NCI-H2227 (cell line): ENCODE data around the gene NECTIN1.

Experiments
- DNase-seq: peaks from one replicate; lab custom pipeline; 2025; ENCODE audit not compliant: unreplicated experiment; lab: John Stamatoyannopoulos, UW

NECTIN1 gene

GRCh38 chr11:119714189-119714588, 14.8 kb downstream of the NECTIN1 start:
- no peak for DNase-seq

GRCh38 chr11:119713359-119714040, 15.5 kb downstream of the NECTIN1 start:
- DNase-seq, result no peak

DNA sequence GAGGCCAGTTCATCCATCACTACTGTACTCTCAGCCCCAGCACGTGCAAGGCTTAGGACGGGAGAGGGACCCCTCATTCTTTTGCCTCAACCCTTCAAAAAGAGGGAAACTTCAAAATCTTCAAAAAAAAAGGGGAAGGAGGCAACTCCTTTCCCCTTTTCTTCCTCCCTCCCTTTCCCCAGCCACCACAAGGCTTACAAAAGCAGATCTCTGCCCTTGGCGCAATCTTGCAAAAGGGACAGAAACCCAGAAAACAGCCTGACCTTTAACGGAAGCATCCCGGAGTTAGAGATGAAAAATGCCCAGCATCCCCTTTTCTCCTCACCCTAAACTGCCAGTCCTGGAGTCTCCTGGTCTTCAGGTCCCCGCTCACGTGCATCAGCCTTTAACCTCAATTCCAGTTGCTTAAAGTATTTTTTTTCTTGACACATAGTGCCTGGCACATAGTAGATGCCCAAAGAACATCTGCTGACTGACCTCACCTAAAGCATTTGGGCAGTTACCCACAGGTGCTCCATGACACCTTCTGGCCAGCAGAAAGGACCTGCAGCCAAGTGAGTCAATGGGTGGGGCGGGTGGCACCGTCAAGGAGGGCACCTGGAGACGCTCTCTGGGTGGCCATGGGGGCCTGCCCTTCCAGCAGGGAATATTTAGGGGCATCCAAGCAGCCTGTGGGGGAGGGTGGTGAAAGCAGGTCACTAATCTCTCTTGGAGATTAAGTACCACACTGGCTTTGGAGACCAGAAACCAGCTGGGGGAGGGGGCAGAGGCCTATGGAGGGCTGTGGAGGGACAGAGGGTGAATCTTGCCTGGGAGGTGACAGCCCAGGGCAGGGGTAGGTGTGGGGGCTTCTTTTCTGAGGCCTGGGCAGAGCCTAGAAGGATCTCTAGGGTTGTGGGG, 16.3 kb downstream of the NECTIN1 start:
- no peak for DNase-seq

- no peak for DNase-seq
Observed at GRCh38 chr11:119712006-119712405, 17.0 kb downstream of the NECTIN1 start.

DNA sequence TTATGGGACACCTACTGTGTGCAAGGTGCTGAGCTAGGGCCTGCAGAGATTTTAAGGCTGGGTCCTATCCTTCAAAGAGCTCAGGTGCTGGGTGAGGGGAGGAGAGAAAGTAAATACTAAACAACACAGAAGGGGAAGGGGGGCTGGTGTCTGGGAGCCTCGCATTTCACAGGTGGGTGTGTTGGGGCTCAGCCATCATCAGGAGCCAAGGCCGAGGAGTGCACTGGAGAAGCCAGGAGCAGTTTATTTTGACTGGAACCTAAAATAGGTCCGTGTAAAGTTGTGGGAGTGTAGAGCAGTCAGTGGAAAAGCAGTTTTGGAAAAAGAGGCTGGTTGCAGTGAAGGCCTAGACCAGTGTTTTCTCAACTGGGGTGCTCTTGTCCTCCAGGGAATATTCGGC, 17.5 kb downstream of the NECTIN1 start:
- no peak for DNase-seq

DNA sequence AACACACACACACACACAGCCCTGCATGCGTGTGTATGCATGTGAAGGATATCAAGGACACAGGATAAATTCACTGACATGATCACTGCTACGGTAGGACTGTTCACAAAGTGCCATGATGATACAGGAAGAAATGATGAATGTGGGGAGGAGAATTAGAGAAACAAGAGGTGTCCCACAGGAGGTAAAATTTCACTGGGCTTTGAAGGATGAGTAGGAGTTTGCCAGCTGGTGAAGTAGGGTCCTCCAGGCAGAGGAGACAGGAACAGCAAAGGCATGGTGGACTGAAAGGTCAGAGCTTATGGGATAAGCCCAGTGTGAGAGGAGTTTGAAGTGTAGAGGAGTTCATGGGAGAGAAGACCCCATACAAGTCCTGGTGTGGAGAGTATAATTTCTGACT, 18.6 kb downstream of the NECTIN1 start:
- no peak for DNase-seq

GRCh38 chr11:119709638-119710346, 19.2 kb downstream of the NECTIN1 start:
- peak; percentile 95 for DNase-seq

- DNase-seq, result no peak
Observed at GRCh38 chr11:119709171-119709570, 19.8 kb downstream of the NECTIN1 start.

DNA sequence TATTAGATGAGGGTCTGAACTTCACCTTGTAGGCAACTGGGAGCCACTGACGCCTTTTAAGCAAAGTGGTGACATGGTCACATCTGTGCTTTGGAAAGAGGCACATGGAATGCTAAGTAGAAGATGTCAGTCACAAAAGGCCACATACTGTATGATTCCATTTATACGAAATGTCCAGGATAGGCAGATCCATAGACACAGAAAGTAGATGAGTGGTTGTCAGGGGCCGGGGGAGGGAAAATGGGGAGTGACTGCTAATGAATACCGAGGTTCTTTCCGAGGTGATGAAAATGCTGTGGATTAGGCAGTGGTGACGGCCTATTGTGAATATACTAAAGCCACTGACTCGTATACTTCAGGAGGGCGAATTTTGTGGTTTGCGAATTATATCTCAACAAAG, 20.6 kb downstream of the NECTIN1 start:
- DNase-seq, result no peak

GRCh38 chr11:119706887-119707286, 22.1 kb downstream of the NECTIN1 start:
- DNase-seq, result peak; percentile 19

DNA sequence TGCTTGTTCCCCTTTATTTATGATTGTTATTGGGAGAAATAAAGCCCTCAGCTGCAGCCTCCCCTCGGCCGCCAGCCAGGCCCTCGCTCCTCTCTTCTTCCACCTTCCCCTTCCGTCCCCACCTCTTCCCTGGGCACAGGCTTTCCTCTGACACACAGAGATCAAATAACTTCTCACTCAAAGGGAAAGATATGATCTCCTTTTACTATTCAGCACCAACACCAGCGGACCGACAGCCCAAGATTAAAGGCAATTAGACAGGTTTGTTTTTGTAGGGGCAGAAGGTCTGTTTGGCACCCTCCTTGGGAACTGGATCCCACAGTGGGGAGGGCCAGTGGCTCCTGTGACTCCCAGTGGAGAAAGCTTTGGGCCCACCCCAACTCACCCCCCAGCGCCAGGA, 23.0 kb downstream of the NECTIN1 start:
- DNase-seq, result no peak

- DNase-seq, result no peak
Observed at GRCh38 chr11:119705362-119705761, 23.6 kb downstream of the NECTIN1 start.

DNA sequence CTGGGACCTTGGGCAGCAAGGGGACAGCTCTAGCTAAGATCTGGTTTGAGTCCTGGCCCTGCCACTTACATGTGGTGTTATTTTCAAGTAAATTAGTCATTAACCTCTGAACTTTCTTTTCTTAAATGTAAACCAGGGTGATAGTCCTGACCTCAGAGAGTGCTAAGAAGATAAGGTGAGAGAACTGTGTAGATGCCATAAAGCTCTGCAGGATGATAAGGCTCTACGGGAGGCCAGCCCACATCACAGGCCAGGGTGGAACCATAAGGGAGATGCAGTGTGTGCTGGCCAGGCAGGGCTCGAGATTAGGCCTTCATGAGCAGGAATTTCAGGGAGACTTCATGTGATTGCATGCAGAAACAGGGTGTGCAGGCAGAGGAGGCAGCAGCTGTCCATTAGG, 24.2 kb downstream of the NECTIN1 start:
- DNase-seq, result no peak

DNA sequence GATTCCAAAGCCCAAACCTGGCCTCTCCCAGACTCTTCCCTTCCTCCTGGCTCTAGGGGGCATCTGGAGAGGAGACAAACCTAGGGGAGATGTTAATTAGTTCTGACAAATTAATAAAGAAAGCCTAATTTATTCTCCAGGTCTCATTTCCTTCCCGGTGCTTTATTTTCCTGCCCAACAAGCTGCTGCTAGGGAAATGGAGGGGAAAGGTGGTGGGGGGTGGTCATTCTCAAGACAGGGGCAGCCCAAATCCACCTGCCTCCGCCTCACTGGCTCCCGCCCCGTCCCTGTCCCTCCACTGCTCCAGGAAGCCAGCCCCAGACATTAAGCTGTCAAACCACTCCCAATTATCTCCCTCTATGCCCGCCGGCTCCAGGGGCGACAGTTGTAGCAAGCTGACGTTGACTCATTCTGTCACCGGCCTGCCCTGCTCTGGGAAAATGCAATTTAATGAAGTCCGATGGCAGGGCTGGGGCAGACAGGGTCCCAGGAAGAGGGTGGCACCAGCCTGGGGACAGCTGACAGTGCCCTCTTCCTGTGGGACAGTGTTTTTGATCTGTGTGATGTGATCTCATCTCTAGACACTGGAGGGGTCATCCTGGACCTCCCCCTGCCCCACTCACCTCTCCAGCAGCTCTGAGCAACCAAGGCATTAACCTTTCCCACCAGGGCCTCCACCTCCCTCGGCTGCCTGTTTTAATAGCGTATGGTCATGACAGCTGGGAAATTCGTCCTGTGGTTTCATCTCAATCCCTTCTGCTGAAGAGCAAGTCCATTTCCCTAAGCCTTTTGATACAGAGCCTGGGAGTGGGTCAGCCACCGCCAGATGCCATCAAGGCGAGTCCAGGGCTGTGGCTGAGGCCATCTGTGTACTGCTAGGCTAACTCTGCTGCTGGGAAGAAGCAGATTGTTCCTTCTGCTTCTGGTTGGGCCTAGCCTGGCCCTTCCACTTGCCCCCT, 27.1 kb downstream of the NECTIN1 start:
- DNase-seq, result peak; percentile 50

DNA sequence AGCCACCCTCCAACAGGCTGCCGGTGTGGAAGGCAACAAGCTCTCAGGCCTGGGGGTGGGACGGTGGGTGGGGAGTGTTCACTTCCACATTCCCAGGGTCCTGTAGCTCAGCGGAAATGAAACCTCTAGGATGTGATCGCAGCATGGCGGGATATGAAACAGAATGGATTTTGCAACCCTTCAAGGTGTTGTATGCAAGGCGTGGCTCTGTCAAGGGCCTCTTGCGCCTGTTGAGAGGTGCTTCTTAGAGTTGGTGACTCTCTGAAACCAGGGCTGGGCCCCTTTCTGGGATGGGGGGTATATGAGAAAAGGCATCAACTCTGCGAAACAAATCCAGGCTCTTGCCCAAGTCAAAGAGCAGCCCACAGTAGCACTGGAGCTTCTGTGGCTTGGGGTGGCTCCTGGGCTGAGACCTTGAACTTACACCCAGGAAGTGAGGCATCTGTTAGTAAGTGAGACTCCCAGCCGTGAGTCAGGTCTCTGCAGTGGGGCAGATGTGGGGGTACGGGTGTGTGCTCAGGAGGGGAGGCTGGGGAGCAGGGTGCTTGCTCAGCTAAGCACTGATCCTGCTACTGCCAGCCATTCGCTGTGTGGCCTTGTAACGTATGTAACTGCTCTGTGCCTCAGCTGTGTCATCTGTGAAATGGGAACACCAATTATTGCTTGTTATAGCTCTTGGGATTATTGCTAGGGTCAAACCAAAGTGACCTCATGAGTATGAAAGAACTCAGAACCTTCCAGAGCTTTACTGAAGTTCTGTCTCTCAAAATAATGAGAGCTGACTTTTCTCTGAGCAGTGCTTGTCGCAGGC, 28.3 kb downstream of the NECTIN1 start:
- DNase-seq, result no peak

GRCh38 chr11:119700030-119700429, 29.0 kb downstream of the NECTIN1 start:
- no peak for DNase-seq

DNA sequence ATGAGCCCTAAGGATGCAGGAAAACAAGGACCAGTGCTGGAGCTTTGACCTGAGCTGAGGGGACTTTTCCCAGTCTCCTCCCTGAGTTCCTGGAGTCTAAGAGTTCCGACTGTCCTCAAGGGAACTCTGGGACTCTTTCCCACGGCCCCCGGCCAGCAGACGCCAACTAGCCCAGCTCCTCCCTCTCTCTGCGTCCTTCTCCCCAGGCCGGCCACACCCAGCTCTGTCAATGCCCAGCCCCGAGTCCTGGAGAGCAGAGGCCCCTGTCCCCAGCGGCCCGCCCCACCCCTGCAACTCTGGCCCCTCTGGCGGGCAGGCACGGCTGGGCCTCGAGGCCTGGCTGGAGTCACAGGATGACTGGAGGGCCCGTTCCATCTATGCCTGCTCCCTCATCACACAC, 29.8 kb downstream of the NECTIN1 start:
- no peak for DNase-seq

DNA sequence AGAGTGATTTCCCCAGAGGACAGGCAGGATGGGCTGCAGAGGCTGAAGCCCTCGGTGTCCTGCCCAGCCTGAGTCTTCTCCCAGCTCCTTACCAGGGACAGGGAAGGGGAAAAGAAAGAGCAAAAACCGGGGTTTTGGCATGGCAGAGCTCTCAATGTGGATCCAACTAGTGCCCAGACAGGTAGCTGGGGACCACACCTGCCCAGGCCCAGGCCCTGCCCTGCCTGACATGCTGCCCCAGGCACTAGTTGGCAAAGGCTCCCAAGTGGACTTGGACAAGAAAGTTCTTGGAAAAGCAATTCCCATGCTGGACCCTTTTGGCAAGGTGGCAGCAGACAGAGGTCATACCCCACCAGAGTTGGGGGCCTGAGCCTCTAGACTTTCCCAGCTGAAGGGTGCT, 31.1 kb downstream of the NECTIN1 start:
- no peak for DNase-seq

DNA sequence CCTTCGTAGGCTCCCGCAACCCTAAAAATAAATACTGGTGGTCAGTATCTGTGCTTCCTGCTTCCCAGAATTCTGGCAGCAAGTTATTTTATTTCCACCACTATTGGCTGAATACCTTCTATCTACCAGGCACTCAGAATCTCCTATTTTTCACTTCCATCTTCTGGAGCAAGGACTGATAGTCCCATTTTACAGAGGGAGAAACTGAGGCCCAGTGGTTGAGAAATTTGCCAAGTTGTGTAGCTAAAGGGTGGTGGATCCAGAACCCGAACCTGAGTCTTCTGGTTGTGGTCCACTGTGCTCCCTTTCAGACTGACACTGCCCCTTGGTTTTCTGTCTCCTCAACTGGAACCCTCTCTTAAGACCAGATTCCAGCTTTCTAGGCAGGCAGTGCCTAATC, 31.6 kb downstream of the NECTIN1 start:
- DNase-seq, result no peak
